HEK293 (cell line): ENCODE results near the gene C22orf39.

Source experiments
- CTCF ChIA-PET: fragments of 350-600 bp; formaldehyde crosslinking; extraction: SDS; loops from one replicate; lab custom pipeline; 2021; ENCODE audit warnings: antibody characterized with exemption; lab: Yijun Ruan, JAX
- POLR2A ChIA-PET: fragments of 300-600 bp; formaldehyde crosslinking; extraction: SDS; loops from one replicate; lab custom pipeline; 2020; ENCODE audit warnings: antibody characterized with exemption, inconsistent platforms; lab: Yijun Ruan, JAX
- H3K27ac ChIP-seq: fragments of 200-500 bp; sonication (Bioruptor generic); 2 replicates; pipeline ENCODE4 v1.5.1; 2014; ENCODE audit warnings: low read depth, low read length, control low read depth, inconsistent platforms; ENCODE audit errors: extremely low read depth
- H3K36me3 ChIP-seq, 2 experiments: fragments of 200-500 bp in 1 of 2; sonication (Bioruptor generic) in 1 of 2; 1 replicate in 1 of 2; 2 replicates in 1 of 2; pipeline ENCODE4 v1.5.1; 2014 to 2017; ENCODE audit warnings: inconsistent platforms in 2 of 2, low read length in 2 of 2; ENCODE audit not compliant: control insufficient read depth in 2 of 2, insufficient read depth in 1 of 2
- H3K4me1 ChIP-seq: fragments of 200-500 bp; sonication (Bioruptor generic); 2 replicates; pipeline ENCODE4 v1.5.1; 2014; ENCODE audit warnings: mild to moderate bottlenecking, low read length, inconsistent platforms; ENCODE audit not compliant: control insufficient read depth, insufficient read depth
- H3K4me3 ChIP-seq: 2 replicates; pipeline ENCODE4 v1.5.1; 2011; ENCODE audit warnings: low read depth, mild to moderate bottlenecking, control low read depth, low read length, moderate library complexity
- H3K9me3 ChIP-seq: fragments of 200-500 bp; sonication (Bioruptor generic); 2 replicates; pipeline ENCODE4 v1.5.1; 2014; ENCODE audit warnings: low read depth, low read length, inconsistent platforms; ENCODE audit not compliant: control insufficient read depth, insufficient read depth
- BCL11A ChIP-seq: fragments of 450-650 bp; formaldehyde crosslinking; IDR thresholded peaks from 2 replicates; pipeline ENCODE4 v1.5.1; 2016; ENCODE audit warnings: low read depth, missing biosample characterization, missing genetic modification characterization
- SCRT1 ChIP-seq: fragments of 450-650 bp; formaldehyde crosslinking; IDR thresholded peaks from 2 replicates; pipeline ENCODE4 v1.5.1; 2016; ENCODE audit warnings: missing biosample characterization, missing genetic modification characterization, borderline replicate concordance
- SCRT2 ChIP-seq: fragments of 450-650 bp; formaldehyde crosslinking; IDR thresholded peaks from 2 replicates; pipeline ENCODE4 v1.5.1; 2016; ENCODE audit warnings: missing biosample characterization, missing genetic modification characterization
- SP3 ChIP-seq: fragments of 450-650 bp; formaldehyde crosslinking; IDR thresholded peaks from 2 replicates; pipeline ENCODE4 v1.5.1; 2016; ENCODE audit warnings: missing biosample characterization, missing genetic modification characterization
- ZFHX2 ChIP-seq: fragments of 450-650 bp; formaldehyde crosslinking; conservative IDR thresholded peaks from 2 replicates; pipeline ENCODE4 v1.5.1; 2016; ENCODE audit warnings: missing biosample characterization, missing genetic modification characterization
- ZFP41 ChIP-seq: fragments of 450-650 bp; formaldehyde crosslinking; IDR thresholded peaks from 2 replicates; pipeline ENCODE4 v1.5.1; 2016; ENCODE audit warnings: missing biosample characterization, missing genetic modification characterization, borderline replicate concordance
- ZFP69B ChIP-seq: fragments of 450-650 bp; formaldehyde crosslinking; IDR thresholded peaks from 2 replicates; pipeline ENCODE4 v1.5.1; 2016; ENCODE audit warnings: missing biosample characterization, missing genetic modification characterization
- ZNF112 ChIP-seq: fragments of 450-650 bp; formaldehyde crosslinking; IDR thresholded peaks from 2 replicates; pipeline ENCODE4 v1.5.0; 2017; ENCODE audit warnings: missing biosample characterization, missing genetic modification characterization
- ZNF223 ChIP-seq: fragments of 450-650 bp; formaldehyde crosslinking; IDR thresholded peaks from 2 replicates; pipeline ENCODE4 v1.5.1; 2016; ENCODE audit warnings: missing biosample characterization, missing genetic modification characterization
- ZNF266 ChIP-seq: fragments of 450-650 bp; formaldehyde crosslinking; IDR thresholded peaks from 2 replicates; pipeline ENCODE4 v1.5.1; 2016; ENCODE audit warnings: missing biosample characterization, missing genetic modification characterization, low read depth
- ZNF335 ChIP-seq: fragments of 450-650 bp; formaldehyde crosslinking; conservative IDR thresholded peaks from 2 replicates; pipeline ENCODE4 v1.5.1; 2016; ENCODE audit warnings: missing biosample characterization, missing genetic modification characterization
- ZNF341 ChIP-seq: fragments of 450-650 bp; formaldehyde crosslinking; IDR thresholded peaks from 2 replicates; pipeline ENCODE4; 2016; ENCODE audit warnings: low read depth, missing biosample characterization, missing genetic modification characterization
- ZNF514 ChIP-seq: fragments of 450-650 bp; formaldehyde crosslinking; IDR thresholded peaks from 2 replicates; pipeline ENCODE4 v1.5.1; 2016; ENCODE audit warnings: missing biosample characterization, missing genetic modification characterization
- ZNF521 ChIP-seq: fragments of 450-650 bp; formaldehyde crosslinking; IDR thresholded peaks from 2 replicates; pipeline ENCODE4 v1.5.1; 2017; ENCODE audit warnings: missing biosample characterization, mild to moderate bottlenecking, missing genetic modification characterization
- ZNF571 ChIP-seq: fragments of 450-650 bp; formaldehyde crosslinking; IDR thresholded peaks from 2 replicates; pipeline ENCODE4 v1.5.0; 2017; ENCODE audit warnings: missing biosample characterization, missing genetic modification characterization
- ZNF623 ChIP-seq: fragments of 450-650 bp; formaldehyde crosslinking; IDR thresholded peaks from 2 replicates; pipeline ENCODE4 v1.5.1; 2016; ENCODE audit warnings: missing biosample characterization, missing genetic modification characterization
- ZNF624 ChIP-seq: fragments of 450-650 bp; formaldehyde crosslinking; IDR thresholded peaks from 2 replicates; pipeline ENCODE4 v1.5.1; 2017; ENCODE audit warnings: missing biosample characterization, missing genetic modification characterization
- ZNF654 ChIP-seq: fragments of 450-650 bp; formaldehyde crosslinking; IDR thresholded peaks from 2 replicates; pipeline ENCODE4 v1.5.1; 2016; ENCODE audit warnings: low read depth, missing biosample characterization, missing genetic modification characterization
- ZNF664 ChIP-seq: fragments of 450-650 bp; formaldehyde crosslinking; IDR thresholded peaks from 2 replicates; pipeline ENCODE4 v1.5.1; 2016; ENCODE audit warnings: missing biosample characterization, missing genetic modification characterization
- ZNF670 ChIP-seq: fragments of 450-650 bp; formaldehyde crosslinking; IDR thresholded peaks from 2 replicates; pipeline ENCODE4 v1.5.1; 2016; ENCODE audit warnings: missing biosample characterization, missing genetic modification characterization, low read depth
- ZNF792 ChIP-seq: fragments of 450-650 bp; formaldehyde crosslinking; IDR thresholded peaks from 2 replicates; pipeline ENCODE4 v1.5.1; 2016; ENCODE audit warnings: missing biosample characterization, missing genetic modification characterization
- TF ChIP-seq, protein P1 (sequence below): fragments of 450-650 bp; formaldehyde crosslinking; IDR thresholded peaks from 2 replicates; pipeline ENCODE4 v1.5.1; 2016; ENCODE audit warnings: missing biosample characterization, missing genetic modification characterization
- TF ChIP-seq, protein P2 (sequence below): fragments of 450-650 bp; formaldehyde crosslinking; IDR thresholded peaks from 2 replicates; pipeline ENCODE4 v1.5.1; 2017; ENCODE audit warnings: missing biosample characterization, missing genetic modification characterization
- TF ChIP-seq, protein P3 (sequence below): fragments of 450-650 bp; formaldehyde crosslinking; IDR thresholded peaks from 2 replicates; pipeline ENCODE4 v1.5.1; 2016; ENCODE audit warnings: missing biosample characterization, missing genetic modification characterization, borderline replicate concordance
- TF ChIP-seq, protein P4 (sequence below): fragments of 450-650 bp; IDR thresholded peaks from 2 replicates; pipeline ENCODE4 v1.5.1; 2018; ENCODE audit warnings: missing biosample characterization, missing genetic modification characterization
- TF ChIP-seq, protein P5 (sequence below): fragments of 450-650 bp; formaldehyde crosslinking; IDR thresholded peaks from 2 replicates; pipeline ENCODE4 v1.5.1; 2016; ENCODE audit warnings: missing biosample characterization, missing genetic modification characterization

Gene C22orf39

DNA sequence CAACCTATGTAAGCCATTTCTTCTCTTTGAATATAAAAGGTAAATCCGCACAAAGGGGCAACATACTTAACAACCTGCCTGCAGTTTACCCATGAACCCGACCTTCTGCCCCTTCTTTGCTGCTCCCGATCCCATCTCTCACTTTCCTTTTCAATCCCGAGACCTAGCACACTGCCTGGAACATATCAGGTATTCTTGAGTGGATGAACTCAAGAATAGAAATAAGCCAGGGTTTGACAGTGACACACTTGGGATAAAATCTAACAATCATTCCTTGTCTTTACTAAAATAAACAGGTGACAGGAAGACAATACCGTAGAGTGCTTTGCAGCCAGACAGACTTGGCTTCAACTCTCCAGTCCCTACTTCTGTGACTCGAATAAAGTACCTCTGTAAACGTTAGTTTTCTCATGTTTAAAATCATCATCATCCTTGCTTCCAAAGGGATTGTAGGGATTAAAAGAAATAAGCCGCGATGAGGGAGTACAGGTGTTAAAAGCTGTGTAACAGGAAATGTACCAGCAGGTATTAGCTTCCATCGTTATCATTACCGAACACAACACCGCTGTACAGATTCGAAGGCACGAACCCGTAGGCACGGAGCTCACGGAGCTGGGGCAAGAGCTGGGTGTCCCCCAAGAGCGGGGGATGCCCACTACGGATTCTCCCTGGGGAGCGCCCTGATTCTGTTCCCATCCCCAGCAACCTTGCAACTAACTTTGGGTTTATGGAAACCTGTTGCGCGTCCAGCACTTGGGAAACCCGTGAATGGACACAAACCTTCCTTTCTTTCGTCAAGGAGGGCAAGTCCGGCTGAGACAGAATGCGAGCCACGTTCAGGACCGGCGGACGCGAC lies 30.8 kb upstream of the C22orf39 start:
- H3K27ac ChIP-seq: peak overlapping the region; percentile 86

DNA sequence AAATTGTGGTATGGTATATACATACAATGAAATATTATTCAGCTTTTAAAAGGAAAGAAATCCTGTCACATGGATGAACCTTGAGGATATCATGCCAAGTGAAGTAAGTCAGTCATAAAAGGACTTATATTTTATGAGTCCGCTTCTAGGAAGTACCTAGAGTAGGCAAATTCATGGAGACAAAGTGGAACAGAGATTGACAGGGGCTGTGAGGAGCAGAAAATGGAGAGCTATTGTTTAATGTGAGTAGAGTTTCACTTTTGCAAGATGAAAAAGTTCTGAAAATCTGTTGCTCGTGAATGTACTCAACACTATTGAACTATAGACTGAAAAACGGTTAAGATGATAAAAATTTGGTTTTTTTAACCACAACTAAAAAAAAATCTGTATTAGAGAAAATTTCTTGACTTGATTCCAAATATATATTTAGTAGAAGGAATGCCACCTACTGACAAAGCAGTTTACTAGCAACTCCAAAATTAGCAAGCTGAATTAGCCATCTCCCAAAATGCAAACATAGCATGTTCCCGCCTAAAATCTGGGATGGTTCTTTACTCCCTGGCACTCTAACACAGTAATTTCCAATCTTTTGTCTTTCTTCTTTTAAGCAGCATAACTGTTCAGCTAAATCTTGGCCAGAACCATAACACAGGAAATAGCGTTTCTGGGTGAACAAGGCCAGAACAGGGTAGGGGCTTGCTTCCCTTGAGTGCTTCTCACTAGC lies 30.0 kb upstream of the C22orf39 start:
- H3K4me3 ChIP-seq: peak overlapping the region; percentile 77
- no peak overlapping the region for H3K27ac ChIP-seq
- peaks cover 0 to 47% of the 10 kb centered on the region in 2 experiments; a peak in 2 of 3 replicates for H3K36me3 ChIP-seq
- ChIA-PET CTCF (interaction anchor here (0.5 to 4.6 kb wide), 10 partner anchors 9 to 717 kb away, joined by 3 to 31 read pairs (median 4); no protein-coding TSS in a partner anchor), POLR2A (interaction anchor here (1.7 to 3.4 kb wide), 2 partner anchors 30 to 299 kb away, joined by 3 to 20 read pairs; partner anchors contain the start of genes C22orf39 and SLC25A1)
- H3K4me1 ChIP-seq: no peaks in the 10 kb centered on the region
- no peaks in the 10 kb centered on the region for H3K9me3 ChIP-seq
- TF ChIP-seq ZNF792 (tag by site-specific recombination): no peak
- no peak for TF ChIP-seq ZNF623 (tag by site-specific recombination)
- TF ChIP-seq ZNF654: peak; percentile 42; the same call in 1 of the 2 replicates
- TF ChIP-seq ZNF223: no peak
- 0 out of 2 replicates have a peak, but pooled peaks have one; percentile 14 for TF ChIP-seq ZNF664
- no peak for TF ChIP-seq ZNF624 (tag by site-specific recombination)
- TF ChIP-seq, protein P1, sequence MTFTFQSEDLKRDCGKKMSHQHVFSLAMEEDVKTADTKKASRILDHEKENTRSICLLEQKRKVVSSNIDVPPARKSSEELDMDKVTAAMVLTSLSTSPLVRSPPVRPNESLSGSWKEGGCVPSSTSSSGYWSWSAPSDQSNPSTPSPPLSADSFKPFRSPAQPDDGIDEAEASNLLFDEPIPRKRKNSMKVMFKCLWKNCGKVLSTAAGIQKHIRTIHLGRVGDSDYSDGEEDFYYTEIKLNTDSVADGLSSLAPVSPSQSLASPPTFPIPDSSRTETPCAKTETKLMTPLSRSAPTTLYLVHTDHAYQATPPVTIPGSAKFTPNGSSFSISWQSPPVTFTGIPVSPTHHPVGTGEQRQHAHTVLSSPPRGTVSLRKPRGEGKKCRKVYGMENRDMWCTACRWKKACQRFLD (tag by site-specific recombination): no peak
- no peak for TF ChIP-seq BCL11A (tag by site-specific recombination)
- no peak for TF ChIP-seq ZFP41 (tag by site-specific recombination)
- TF ChIP-seq, protein P2, sequence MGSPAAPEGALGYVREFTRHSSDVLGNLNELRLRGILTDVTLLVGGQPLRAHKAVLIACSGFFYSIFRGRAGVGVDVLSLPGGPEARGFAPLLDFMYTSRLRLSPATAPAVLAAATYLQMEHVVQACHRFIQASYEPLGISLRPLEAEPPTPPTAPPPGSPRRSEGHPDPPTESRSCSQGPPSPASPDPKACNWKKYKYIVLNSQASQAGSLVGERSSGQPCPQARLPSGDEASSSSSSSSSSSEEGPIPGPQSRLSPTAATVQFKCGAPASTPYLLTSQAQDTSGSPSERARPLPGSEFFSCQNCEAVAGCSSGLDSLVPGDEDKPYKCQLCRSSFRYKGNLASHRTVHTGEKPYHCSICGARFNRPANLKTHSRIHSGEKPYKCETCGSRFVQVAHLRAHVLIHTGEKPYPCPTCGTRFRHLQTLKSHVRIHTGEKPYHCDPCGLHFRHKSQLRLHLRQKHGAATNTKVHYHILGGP (tag by site-specific recombination): no peak
- no peak for TF ChIP-seq ZNF514
- TF ChIP-seq ZNF266 (tag by site-specific recombination): no peak
- TF ChIP-seq, protein P3, sequence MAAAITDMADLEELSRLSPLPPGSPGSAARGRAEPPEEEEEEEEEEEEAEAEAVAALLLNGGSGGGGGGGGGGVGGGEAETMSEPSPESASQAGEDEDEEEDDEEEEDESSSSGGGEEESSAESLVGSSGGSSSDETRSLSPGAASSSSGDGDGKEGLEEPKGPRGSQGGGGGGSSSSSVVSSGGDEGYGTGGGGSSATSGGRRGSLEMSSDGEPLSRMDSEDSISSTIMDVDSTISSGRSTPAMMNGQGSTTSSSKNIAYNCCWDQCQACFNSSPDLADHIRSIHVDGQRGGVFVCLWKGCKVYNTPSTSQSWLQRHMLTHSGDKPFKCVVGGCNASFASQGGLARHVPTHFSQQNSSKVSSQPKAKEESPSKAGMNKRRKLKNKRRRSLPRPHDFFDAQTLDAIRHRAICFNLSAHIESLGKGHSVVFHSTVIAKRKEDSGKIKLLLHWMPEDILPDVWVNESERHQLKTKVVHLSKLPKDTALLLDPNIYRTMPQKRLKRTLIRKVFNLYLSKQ (tag by site-specific recombination): no peak
- no peak for TF ChIP-seq ZFHX2 (tag by site-specific recombination)
- TF ChIP-seq, protein P4, sequence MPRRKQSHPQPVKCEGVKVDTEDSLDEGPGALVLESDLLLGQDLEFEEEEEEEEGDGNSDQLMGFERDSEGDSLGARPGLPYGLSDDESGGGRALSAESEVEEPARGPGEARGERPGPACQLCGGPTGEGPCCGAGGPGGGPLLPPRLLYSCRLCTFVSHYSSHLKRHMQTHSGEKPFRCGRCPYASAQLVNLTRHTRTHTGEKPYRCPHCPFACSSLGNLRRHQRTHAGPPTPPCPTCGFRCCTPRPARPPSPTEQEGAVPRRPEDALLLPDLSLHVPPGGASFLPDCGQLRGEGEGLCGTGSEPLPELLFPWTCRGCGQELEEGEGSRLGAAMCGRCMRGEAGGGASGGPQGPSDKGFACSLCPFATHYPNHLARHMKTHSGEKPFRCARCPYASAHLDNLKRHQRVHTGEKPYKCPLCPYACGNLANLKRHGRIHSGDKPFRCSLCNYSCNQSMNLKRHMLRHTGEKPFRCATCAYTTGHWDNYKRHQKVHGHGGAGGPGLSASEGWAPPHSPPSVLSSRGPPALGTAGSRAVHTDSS (tag by site-specific recombination): no peak
- TF ChIP-seq SP3 (tag by site-specific recombination): no peak
- no peak for TF ChIP-seq ZNF521 (tag by site-specific recombination)
- no peak for TF ChIP-seq ZFP69B (tag by site-specific recombination)
- no peak for TF ChIP-seq ZNF112 (tag by site-specific recombination)
- TF ChIP-seq ZNF341 (tag by site-specific recombination): no peak
- TF ChIP-seq ZNF571 (tag by site-specific recombination): no peak

More for the DNA sequence above, 30.8 kb upstream of the C22orf39 start:
- Histone ChIP-seq H3K4me3 (peak overlapping the region; percentile 77), H3K9me3 (no peaks in the 10 kb centered on the region), H3K36me3 (peaks cover 2 to 47% of the 10 kb centered on the region in 2 experiments), H3K4me1 (no peaks in the 10 kb centered on the region)
- POLR2A ChIA-PET: interaction anchor here (1.7 to 3.4 kb wide), 2 partner anchors 31 to 299 kb away, joined by 3 to 20 read pairs; partner anchors contain the start of genes C22orf39 and SLC25A1
- TF ChIP-seq, protein P5, sequence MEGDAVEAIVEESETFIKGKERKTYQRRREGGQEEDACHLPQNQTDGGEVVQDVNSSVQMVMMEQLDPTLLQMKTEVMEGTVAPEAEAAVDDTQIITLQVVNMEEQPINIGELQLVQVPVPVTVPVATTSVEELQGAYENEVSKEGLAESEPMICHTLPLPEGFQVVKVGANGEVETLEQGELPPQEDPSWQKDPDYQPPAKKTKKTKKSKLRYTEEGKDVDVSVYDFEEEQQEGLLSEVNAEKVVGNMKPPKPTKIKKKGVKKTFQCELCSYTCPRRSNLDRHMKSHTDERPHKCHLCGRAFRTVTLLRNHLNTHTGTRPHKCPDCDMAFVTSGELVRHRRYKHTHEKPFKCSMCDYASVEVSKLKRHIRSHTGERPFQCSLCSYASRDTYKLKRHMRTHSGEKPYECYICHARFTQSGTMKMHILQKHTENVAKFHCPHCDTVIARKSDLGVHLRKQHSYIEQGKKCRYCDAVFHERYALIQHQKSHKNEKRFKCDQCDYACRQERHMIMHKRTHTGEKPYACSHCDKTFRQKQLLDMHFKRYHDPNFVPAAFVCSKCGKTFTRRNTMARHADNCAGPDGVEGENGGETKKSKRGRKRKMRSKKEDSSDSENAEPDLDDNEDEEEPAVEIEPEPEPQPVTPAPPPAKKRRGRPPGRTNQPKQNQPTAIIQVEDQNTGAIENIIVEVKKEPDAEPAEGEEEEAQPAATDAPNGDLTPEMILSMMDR (tag by site-specific recombination): no peak
- TF ChIP-seq SCRT2 (tag by site-specific recombination): peak; percentile 99
- peak; percentile 57 for TF ChIP-seq ZNF335 (tag by site-specific recombination)
- TF ChIP-seq ZNF670: no peak
- TF ChIP-seq SCRT1 (tag by site-specific recombination): peak; percentile 90
- CTCF ChIA-PET: interaction anchor here (0.6 to 4.6 kb wide), 12 partner anchors 10 to 716 kb away, joined by 3 to 31 read pairs (median 3); partner anchors contain the start of genes C22orf39 and ESS2
